ENCODE results near the gene BCL7A. TPM values are rescaled to one million over a fixed set of nuclear protein-coding genes. Genes with fewer than 3 reads are reported as not detected.

Gene BCL7A
- total RNA-seq, 3 donors from 2014 or later, result 8.9 to 10.6 (median 9.0) TPM

- no peak for DNase-seq
- no peak for ATAC-seq
- Mint-ChIP-seq H3K9me3 (no peaks in the 10 kb centered on the region), H3K27me3 (ENCODE audit: low read depth) (no peaks in the 10 kb centered on the region), H3K4me3 (peak overlapping the region; percentile 94), H3K4me1 (ENCODE audit: low read depth) (peaks cover 60% of the 10 kb centered on the region), H3K36me3 (ENCODE audit: insufficient read depth) (peaks cover 12% of the 10 kb centered on the region)
These were observed 58.7 kb downstream of the BCL7A start for GRCh38 chr12:122080149-122081082.

- Mint-ChIP-seq H3K36me3 (ENCODE audit: insufficient read depth) (peaks cover 16% of the 10 kb centered on the region), H3K4me1 (ENCODE audit: low read depth) (peaks cover 68% of the 10 kb centered on the region), H3K9me3 (no peaks in the 10 kb centered on the region), H3K27me3 (ENCODE audit: low read depth) (no peaks in the 10 kb centered on the region), H3K4me3 (peak overlapping the region; percentile 94)
- ATAC-seq (peak; percentile 27 to 36), DNase-seq (no peak)
These were observed 59.5 kb downstream of the BCL7A start for GRCh38 chr12:122081083-122081696.

GRCh38 chr12:122081697-122082221, 60.1 kb downstream of the BCL7A start:
- DNase-seq (no peak), ATAC-seq (no peak)
- H3K36me3 Mint-ChIP-seq (ENCODE audit: insufficient read depth), result peaks cover 16% of the 10 kb centered on the region
- H3K4me3 Mint-ChIP-seq, result peak overlapping the region; percentile 94
- no peaks in the 10 kb centered on the region for H3K9me3 Mint-ChIP-seq
- no peaks in the 10 kb centered on the region for H3K27me3 Mint-ChIP-seq (ENCODE audit: low read depth)
- peaks cover 71% of the 10 kb centered on the region for H3K4me1 Mint-ChIP-seq (ENCODE audit: low read depth)

- DNase-seq (no peak), ATAC-seq (peak; percentile 7 to 17)
- Mint-ChIP-seq H3K9me3 (no peaks in the 10 kb centered on the region), H3K4me3 (peak overlapping the region; percentile 94), H3K4me1 (ENCODE audit: low read depth) (peaks cover 80% of the 10 kb centered on the region), H3K36me3 (ENCODE audit: insufficient read depth) (peaks cover 22% of the 10 kb centered on the region), H3K27me3 (ENCODE audit: low read depth) (no peaks in the 10 kb centered on the region)
These were observed 61.1 kb downstream of the BCL7A start for GRCh38 chr12:122082621-122083356.

- Mint-ChIP-seq H3K9me3 (no peaks in the 10 kb centered on the region), H3K27me3 (ENCODE audit: low read depth) (no peaks in the 10 kb centered on the region), H3K36me3 (ENCODE audit: insufficient read depth) (peaks cover 22% of the 10 kb centered on the region), H3K4me1 (ENCODE audit: low read depth) (peaks cover 80% of the 10 kb centered on the region), H3K4me3 (no peak overlapping the region)
- DNase-seq, result no peak
- ATAC-seq, result no peak
These were observed 63.2 kb downstream of the BCL7A start for GRCh38 chr12:122084857-122085405.

- Mint-ChIP-seq H3K9me3 (no peaks in the 10 kb centered on the region), H3K36me3 (ENCODE audit: insufficient read depth) (peaks cover 21% of the 10 kb centered on the region), H3K4me3 (no peak overlapping the region), H3K4me1 (ENCODE audit: low read depth) (peaks cover 74% of the 10 kb centered on the region), H3K27me3 (ENCODE audit: low read depth) (no peaks in the 10 kb centered on the region)
- DNase-seq, result no peak
- ATAC-seq, result no peak
These were observed 63.9 kb downstream of the BCL7A start for GRCh38 chr12:122085591-122085990.

GRCh38 chr12:122086116-122086515, 64.4 kb downstream of the BCL7A start:
- Mint-ChIP-seq H3K36me3 (ENCODE audit: insufficient read depth) (peaks cover 22% of the 10 kb centered on the region), H3K9me3 (no peaks in the 10 kb centered on the region), H3K4me3 (no peak overlapping the region), H3K27me3 (ENCODE audit: low read depth) (no peaks in the 10 kb centered on the region), H3K4me1 (ENCODE audit: low read depth) (peaks cover 69% of the 10 kb centered on the region)
- no peak for ATAC-seq
- no peak for DNase-seq

- H3K4me1 Mint-ChIP-seq (ENCODE audit: low read depth), result peaks cover 63% of the 10 kb centered on the region
- H3K9me3 Mint-ChIP-seq, result no peaks in the 10 kb centered on the region
- DNase-seq (no peak), ATAC-seq (no peak)
- no peaks in the 10 kb centered on the region for H3K27me3 Mint-ChIP-seq (ENCODE audit: low read depth)
- H3K4me3 Mint-ChIP-seq, result no peak overlapping the region
- peaks cover 22% of the 10 kb centered on the region for H3K36me3 Mint-ChIP-seq (ENCODE audit: insufficient read depth)
These were observed 65.1 kb downstream of the BCL7A start for GRCh38 chr12:122086641-122087285.

GRCh38 chr12:122087431-122088178, 65.9 kb downstream of the BCL7A start:
- Mint-ChIP-seq H3K4me1 (ENCODE audit: low read depth) (peaks cover 55% of the 10 kb centered on the region), H3K4me3 (no peak overlapping the region), H3K9me3 (no peaks in the 10 kb centered on the region), H3K27me3 (ENCODE audit: low read depth) (no peaks in the 10 kb centered on the region), H3K36me3 (ENCODE audit: insufficient read depth) (peaks cover 22% of the 10 kb centered on the region)
- ATAC-seq, result no peak
- DNase-seq, result no peak

- no peak for DNase-seq
- ATAC-seq, result no peak
- peaks cover 22% of the 10 kb centered on the region for H3K36me3 Mint-ChIP-seq (ENCODE audit: insufficient read depth)
- H3K4me1 Mint-ChIP-seq (ENCODE audit: low read depth), result peaks cover 48% of the 10 kb centered on the region
- no peaks in the 10 kb centered on the region for H3K9me3 Mint-ChIP-seq
- H3K27me3 Mint-ChIP-seq (ENCODE audit: low read depth), result no peaks in the 10 kb centered on the region
- H3K4me3 Mint-ChIP-seq, result no peak overlapping the region
These were observed 66.6 kb downstream of the BCL7A start for GRCh38 chr12:122088179-122088810.

- no peaks in the 10 kb centered on the region for H3K27me3 Mint-ChIP-seq (ENCODE audit: low read depth)
- H3K36me3 Mint-ChIP-seq (ENCODE audit: insufficient read depth), result peaks cover 17% of the 10 kb centered on the region
- H3K4me3 Mint-ChIP-seq, result no peak overlapping the region
- DNase-seq (no peak), ATAC-seq (no peak)
- peaks cover 40% of the 10 kb centered on the region for H3K4me1 Mint-ChIP-seq (ENCODE audit: low read depth)
- no peaks in the 10 kb centered on the region for H3K9me3 Mint-ChIP-seq
These were observed 67.4 kb downstream of the BCL7A start for GRCh38 chr12:122089077-122089476.

GRCh38 chr12:122090759-122091515, 69.3 kb downstream of the BCL7A start:
- peaks cover 8% of the 10 kb centered on the region for H3K36me3 Mint-ChIP-seq (ENCODE audit: insufficient read depth)
- ATAC-seq, result no peak
- H3K9me3 Mint-ChIP-seq, result no peaks in the 10 kb centered on the region
- no peaks in the 10 kb centered on the region for H3K27me3 Mint-ChIP-seq (ENCODE audit: low read depth)
- H3K4me3 Mint-ChIP-seq, result no peak overlapping the region
- no peak for DNase-seq
- H3K4me1 Mint-ChIP-seq (ENCODE audit: low read depth), result peaks cover 29% of the 10 kb centered on the region

Measured in activated T-cell treated with anti-CD3 and anti-CD28 coated beads, Interleukin-2, amount 50 U/mL, for 4 hours (primary cell).